Stimulated activated CD4-positive, alpha-beta T cell treated with anti-CD3 and anti-CD28 coated beads, Interleukin-4, amount 100 ng/mL, for 24 hours (primary cell): ENCODE results near the gene MTURN.
"Not testable (repeated sequence)": the region's sequence is repeated elsewhere in the genome, so short reads cannot be mapped to it uniquely, and the experiment has no call there.

ENCODE experiments used
- DNase-seq: peaks from one replicate; pipeline ENCODE4 v3.0.0-alpha.2; 2020

MTURN gene

GRCh38 chr7:30134611-30135300, at the start of gene MTURN:
TSS of gene MTURN (plus strand) at chr7:30134986. CDS start at chr7:30135137, 151 bp downstream.
- peak; percentile 84 for DNase-seq

- DNase-seq = no peak
Measured at GRCh38 chr7:30086529-30086928, 48.3 kb upstream of the MTURN start.

GRCh38 chr7:30087371-30087770, 47.4 kb upstream of the MTURN start:
- no peak for DNase-seq

- DNase-seq = no peak
Measured at GRCh38 chr7:30088362-30088761, 46.4 kb upstream of the MTURN start.

- no peak for DNase-seq
Measured at GRCh38 chr7:30090111-30090510, 44.7 kb upstream of the MTURN start.

GRCh38 chr7:30091491-30091912, 43.3 kb upstream of the MTURN start:
- no peak for DNase-seq

- DNase-seq = no peak
Measured at GRCh38 chr7:30091987-30092386, 42.8 kb upstream of the MTURN start.

- DNase-seq = no peak
Measured at GRCh38 chr7:30093420-30093952, 41.3 kb upstream of the MTURN start.

GRCh38 chr7:30098599-30098998, 36.2 kb upstream of the MTURN start:
- DNase-seq = not testable (repeated sequence)

GRCh38 chr7:30102281-30102680, 32.5 kb upstream of the MTURN start:
- no peak for DNase-seq

- DNase-seq = no peak
Measured at GRCh38 chr7:30104157-30104556, 30.6 kb upstream of the MTURN start.

GRCh38 chr7:30112103-30112713, 22.6 kb upstream of the MTURN start:
- no peak for DNase-seq

- DNase-seq = no peak
Measured at GRCh38 chr7:30113144-30113543, 21.6 kb upstream of the MTURN start.

- no peak for DNase-seq
Measured at GRCh38 chr7:30114536-30115238, 20.1 kb upstream of the MTURN start.

- no peak for DNase-seq
Measured at GRCh38 chr7:30115709-30116297, 19.0 kb upstream of the MTURN start.

- no peak for DNase-seq
Measured at GRCh38 chr7:30116771-30117170, 18.0 kb upstream of the MTURN start.

- no peak for DNase-seq
Measured at GRCh38 chr7:30117896-30118295, 16.9 kb upstream of the MTURN start.

GRCh38 chr7:30119890-30120577, 14.8 kb upstream of the MTURN start:
- DNase-seq = no peak

GRCh38 chr7:30133736-30134610, 813 bp upstream of the MTURN start:
- no peak for DNase-seq

- peak; percentile 56 for DNase-seq
Measured at GRCh38 chr7:30135301-30136116, 723 bp downstream of the MTURN start.
